ACHN (cell line): ENCODE results near the gene TET1.
A peak's percentile ranks its signal among the peaks of the same experiment; 100 is the strongest.
"Not testable (repeated sequence)": the region's sequence is repeated elsewhere in the genome, so short reads cannot be mapped to it uniquely, and the experiment has no call there.

Source experiments
- DNase-seq: peaks from one replicate; pipeline ENCODE4 v3.0.0-alpha.2; 2015
- in situ Hi-C: cut with HindIII; loops from 2 replicates; pipeline ENCODE4 v1.10.0; 2017; ENCODE audit warnings: low sequenced_read_pairs, low pct_ligation_motif_present, low pct_unique_long_range_greater_than_20kb

TET1 gene

DNA sequence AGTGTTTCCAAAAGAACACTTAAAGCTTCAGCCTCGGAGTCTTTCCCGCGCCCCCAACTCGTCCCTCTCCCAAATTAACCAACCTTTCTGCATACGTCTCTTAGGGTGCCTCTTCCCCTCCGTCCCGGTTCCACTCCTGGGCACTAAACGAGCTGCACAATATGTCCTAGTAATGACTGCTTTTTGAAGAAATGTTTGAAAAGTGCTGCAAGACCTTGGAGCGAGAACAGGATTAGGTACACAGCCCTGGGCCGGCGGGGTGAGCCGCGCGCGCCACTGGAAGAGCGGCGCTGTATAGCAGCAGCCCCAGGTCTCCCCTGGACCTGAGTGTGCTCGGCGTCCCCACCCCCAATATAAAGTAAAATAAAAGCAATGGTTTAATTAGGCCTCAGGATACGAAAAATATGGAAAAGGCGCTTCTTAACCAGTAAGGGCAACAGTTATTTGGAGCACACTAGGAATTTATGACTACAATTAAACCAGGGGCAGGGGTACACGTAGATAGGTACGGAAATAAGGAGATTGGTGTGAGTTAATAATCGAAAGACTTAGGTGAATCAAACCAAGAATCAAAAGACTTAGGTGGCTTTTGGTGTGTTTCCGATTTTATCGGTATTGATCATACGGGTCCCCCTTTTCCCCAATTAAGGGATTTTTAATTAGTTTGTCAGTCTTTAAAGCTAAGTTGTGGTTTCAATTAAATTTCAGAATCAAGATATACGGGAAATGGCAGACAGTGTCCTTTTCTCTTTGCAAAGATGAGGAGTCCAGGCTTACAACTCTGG, 1.9 kb downstream of the TET1 start:
- in situ Hi-C loops = no loop called here
- DNase-seq = no peak

- no peak for DNase-seq
- in situ Hi-C loops = no loop called here
Observed at GRCh38 chr10:68562661-68563570, 2.8 kb downstream of the TET1 start.

DNA sequence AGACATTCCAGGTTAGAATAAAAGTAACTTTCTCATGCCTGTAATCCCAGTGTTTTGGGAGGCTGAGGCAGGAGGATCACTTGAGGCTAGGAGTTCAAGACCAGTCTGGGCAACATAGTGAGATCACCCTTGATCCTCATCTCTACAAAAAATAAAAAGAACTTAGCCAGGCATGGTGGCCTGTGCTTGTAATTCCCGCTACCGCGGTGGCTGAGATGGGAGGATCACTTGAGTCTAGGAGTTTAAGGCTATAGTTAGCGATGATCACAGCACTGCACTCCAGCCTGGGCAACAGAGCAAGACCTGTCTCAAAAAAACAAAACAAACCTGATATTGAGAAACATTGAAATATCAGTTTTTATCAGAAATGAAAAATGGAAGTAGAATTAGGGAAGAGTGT, 4.6 kb downstream of the TET1 start:
- in situ Hi-C loops = no loop called here
- no peak for DNase-seq

DNA sequence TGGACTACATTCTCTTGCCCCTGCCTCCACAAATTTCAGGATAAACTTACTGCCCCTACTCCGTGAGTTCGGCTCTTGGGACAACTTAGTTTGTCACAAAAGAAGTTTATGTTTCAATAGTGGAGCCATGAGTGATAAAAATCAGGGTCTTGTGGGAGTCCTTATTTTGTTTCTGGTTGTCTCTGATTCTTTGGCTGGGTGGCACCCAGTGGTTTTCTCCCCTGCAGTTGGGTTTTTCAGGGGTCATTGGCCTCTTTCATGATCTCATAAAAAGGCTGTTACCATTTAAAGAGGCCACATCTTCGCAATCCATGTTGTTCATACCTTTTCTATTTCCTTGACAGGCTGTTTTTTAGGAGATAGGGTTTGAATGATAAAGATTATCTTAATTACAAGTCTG, 5.5 kb downstream of the TET1 start:
- in situ Hi-C loops = no loop called here
- DNase-seq = no peak

- DNase-seq = no peak
- in situ Hi-C loops = no loop called here
Observed at GRCh38 chr10:68566351-68566750, 6.2 kb downstream of the TET1 start.

GRCh38 chr10:68566955-68567354, 6.8 kb downstream of the TET1 start:
- in situ Hi-C loops = no loop called here
- no peak for DNase-seq

- in situ Hi-C loops = no loop called here
- no peak for DNase-seq
Observed at GRCh38 chr10:68572151-68572550, 12.0 kb downstream of the TET1 start.

GRCh38 chr10:68574051-68574450, 13.9 kb downstream of the TET1 start:
- in situ Hi-C loops = no loop called here
- DNase-seq = no peak

- DNase-seq = no peak
- in situ Hi-C loops = no loop called here
Observed at GRCh38 chr10:68576118-68576517, 16.0 kb downstream of the TET1 start.

- in situ Hi-C loops = no loop called here
- DNase-seq = no peak
Observed at GRCh38 chr10:68578974-68579373, 18.8 kb downstream of the TET1 start.

DNA sequence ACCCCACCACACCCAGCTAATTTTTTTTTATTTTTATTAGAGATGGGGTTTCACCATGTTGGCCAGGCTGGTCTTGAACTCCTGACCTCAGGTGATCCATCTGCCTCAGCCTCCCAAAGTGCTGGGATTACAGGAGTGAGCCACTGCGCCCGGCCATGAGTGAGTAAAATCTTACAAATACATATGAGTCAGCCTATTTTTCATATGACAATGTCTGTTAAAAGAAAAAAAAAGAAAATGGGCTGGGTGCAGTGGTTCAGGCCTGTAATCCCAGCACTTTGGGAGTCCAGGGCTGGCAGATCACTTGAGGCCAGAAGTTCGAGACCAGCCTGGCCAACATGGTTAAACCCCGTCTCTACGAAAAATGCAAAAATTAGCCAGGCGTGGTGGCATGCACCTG, 24.1 kb downstream of the TET1 start:
- in situ Hi-C loops, DNase-seq: not testable (repeated sequence)

- DNase-seq = no peak
- in situ Hi-C loops = no loop called here
Observed at GRCh38 chr10:68586606-68587305, 26.6 kb downstream of the TET1 start.

DNA sequence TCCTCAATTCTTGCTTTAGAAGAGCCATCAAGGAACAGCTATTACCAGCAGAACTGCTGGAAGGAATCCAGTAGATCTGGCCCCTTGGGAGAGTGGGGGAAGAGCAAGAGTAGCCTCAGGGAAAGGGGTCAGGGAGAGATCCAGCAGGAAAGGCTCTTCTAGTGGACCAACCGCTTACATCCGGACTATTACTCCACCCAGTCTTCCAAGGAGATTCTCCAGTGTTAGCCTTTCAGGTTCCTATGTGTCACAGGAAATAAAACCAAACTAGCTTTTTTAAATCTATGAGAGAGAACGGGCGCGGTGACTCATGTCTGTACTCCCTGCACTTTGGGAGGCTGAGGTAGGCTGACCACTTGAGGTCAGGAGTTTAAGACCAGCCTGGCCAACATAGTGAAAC, 34.3 kb downstream of the TET1 start:
- in situ Hi-C loops = no loop called here
- peak; percentile 85 for DNase-seq

DNA sequence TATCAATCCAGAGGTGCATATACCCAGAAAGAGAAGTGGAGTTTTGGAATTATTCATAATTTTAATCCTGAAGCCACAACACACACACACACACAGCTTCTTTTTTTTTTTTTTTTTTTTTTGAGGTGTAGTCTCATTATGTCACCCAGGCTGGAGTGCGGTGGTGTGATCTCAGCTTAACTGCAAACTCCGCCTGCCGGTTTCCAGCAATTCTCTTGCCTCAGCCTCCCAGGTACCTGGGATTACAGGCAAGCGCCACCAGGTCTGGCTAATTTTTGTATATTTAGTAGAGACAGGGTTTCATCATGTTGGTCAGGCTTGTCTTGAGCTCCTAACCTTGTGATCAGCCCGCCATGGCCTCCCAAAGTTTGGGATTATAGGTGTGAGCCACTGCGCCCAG, 35.4 kb downstream of the TET1 start:
- in situ Hi-C loops = no loop called here
- no peak for DNase-seq

DNA sequence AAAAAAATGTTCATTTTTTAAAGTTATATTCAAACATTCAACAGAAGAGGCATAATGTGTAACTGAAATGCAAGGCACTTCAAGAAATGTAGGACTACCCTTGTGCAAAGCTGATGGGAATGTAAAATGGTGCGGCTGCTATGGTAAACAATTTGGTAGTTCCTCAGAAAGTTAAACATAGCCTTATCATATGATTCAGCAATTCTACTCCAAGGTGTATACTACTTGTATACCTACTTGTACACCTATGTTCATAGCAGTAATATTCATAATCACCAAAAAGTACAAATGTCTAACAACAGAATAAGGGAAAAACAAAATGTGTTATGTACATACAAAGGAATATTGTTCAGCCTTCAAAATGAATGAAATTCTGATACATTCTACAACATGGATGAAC, 37.3 kb downstream of the TET1 start:
- in situ Hi-C loops = no loop called here
- DNase-seq = no peak

DNA sequence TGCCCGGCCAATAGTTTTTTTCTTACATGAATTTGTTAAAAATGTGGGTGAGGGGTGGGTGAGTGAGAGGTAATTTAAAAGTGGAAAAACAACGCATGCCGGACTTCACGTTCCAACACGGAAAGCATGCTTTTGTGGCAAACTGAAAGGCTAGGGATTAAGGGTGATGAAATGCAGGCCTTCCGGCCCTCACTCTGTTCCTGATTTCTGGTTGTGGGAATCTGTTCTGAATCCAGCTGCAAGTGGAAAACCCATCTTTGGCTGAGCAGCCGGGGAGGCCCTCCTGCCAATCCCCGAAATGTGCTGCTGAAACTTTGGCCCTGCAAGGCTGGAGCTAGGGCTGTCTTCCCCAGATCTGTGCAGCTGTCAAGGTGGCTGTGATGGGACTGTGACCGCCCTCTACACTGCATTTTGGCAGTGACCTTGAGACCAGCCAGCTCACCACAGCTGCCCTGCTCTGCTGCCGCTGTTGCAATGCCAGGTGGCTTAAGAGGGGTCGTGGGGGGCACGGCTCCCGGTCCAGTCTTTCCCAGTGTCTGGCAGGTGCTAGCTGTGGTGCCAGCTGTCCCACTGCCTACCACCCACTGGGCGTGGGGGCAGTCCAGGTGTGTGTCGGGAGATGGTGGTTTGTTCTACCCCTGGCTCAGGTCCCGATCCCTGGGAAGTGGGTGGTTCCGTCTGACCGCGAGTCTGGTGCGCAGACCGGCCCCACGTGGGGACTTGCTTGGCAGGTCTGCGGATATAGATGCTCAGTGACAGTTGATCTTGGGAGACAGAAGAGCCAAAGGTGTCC, 39.0 kb downstream of the TET1 start:
- in situ Hi-C loops = no loop called here
- no peak for DNase-seq

DNA sequence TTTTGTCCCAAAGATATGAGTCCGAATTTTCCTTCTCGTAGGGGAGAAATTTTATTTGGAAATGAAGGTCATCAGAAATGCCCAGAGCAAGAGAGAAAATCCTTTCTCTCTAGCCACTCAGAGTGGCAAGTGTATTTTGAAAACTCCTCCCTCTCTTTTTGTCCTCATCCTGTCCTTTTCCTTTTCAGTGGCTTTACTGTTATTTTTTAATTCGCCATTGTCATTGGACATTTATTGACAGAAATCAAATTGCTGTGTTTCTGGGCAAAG, 39.6 kb downstream of the TET1 start:
- in situ Hi-C loops = no loop called here
- peak; percentile 33 for DNase-seq

DNA sequence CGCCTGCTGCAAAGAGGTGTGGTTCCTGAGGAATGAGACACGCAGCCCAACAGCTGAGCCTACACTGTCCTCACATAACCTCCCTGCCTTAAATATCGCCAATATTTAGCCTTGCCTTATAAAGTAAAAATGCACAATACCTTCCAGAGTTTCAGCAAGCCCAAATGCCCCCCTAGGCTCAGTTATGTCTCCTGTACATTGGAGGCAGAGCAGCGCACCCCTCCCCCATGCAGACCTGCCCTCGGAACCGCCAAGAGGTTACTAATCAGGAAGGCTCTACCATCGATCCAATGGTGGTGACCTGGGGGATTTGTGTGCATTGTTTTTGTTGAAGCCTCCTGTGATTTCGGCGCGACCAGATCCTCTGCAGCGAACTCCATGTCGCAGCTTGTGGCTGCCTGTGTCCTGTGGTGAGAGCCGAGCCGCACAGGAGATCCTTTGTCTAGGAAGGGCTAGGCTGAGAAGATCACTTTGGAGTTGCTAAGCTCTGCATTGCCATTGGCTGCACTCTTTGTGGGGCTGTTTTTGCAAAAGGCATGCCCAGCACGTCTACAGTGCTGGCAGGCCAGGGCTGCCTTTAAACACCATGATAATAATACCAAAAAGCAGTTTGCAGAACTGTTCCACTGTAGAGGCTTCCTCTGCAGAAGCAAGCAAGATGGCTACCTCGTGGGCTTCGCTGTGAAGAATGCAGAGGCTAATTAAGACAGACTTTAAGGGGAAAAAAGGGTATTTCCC, 40.1 kb downstream of the TET1 start:
- peak; percentile 73 for DNase-seq
- in situ Hi-C loops = no loop called here
